ENCODE measurements around the gene HSDL1.
A peak's percentile ranks its signal among the peaks of the same experiment; 100 is the strongest.
"Not testable (repeated sequence)": the region's sequence is repeated elsewhere in the genome, so short reads cannot be mapped to it uniquely, and the experiment has no call there.

HSDL1 gene

GRCh38 chr16:84138824-84139627 is 6.0 kb downstream of the HSDL1 start:
- DNase-seq (ENCODE audit: low read depth in 2 of 2), result peak; percentile 27 to 43

- no peak for DNase-seq (ENCODE audit: low read depth in 2 of 2)
Measured at GRCh38 chr16:84138500-84138823, 6.5 kb downstream of the HSDL1 start.

GRCh38 chr16:84137769-84138357 is 7.1 kb downstream of the HSDL1 start:
- DNase-seq (ENCODE audit: low read depth in 2 of 2), result no peak

- no peak for DNase-seq (ENCODE audit: low read depth in 2 of 2)
Measured at GRCh38 chr16:84137287-84137686, 7.7 kb downstream of the HSDL1 start.

GRCh38 chr16:84136331-84137125 is 8.4 kb downstream of the HSDL1 start:
- no peak for DNase-seq (ENCODE audit: low read depth in 2 of 2)

- no peak for DNase-seq (ENCODE audit: low read depth in 2 of 2)
Measured at GRCh38 chr16:84132527-84133285, 12.3 kb downstream of the HSDL1 start.

GRCh38 chr16:84131117-84131516 is 13.9 kb downstream of the HSDL1 start:
- no peak for DNase-seq (ENCODE audit: low read depth in 2 of 2)

- no peak for DNase-seq (ENCODE audit: low read depth in 2 of 2)
Measured at GRCh38 chr16:84124257-84125073, 20.5 kb downstream of the HSDL1 start.

GRCh38 chr16:84121007-84121406 is 24.0 kb downstream of the HSDL1 start:
- DNase-seq (ENCODE audit: low read depth in 2 of 2), result no peak

GRCh38 chr16:84120023-84120422 is 25.0 kb downstream of the HSDL1 start:
- DNase-seq (ENCODE audit: low read depth in 2 of 2), result no peak

- DNase-seq (ENCODE audit: low read depth in 2 of 2), result no peak
Measured at GRCh38 chr16:84119368-84119767, 25.6 kb downstream of the HSDL1 start.

- not testable (repeated sequence) for DNase-seq (ENCODE audit: low read depth in 2 of 2)
Measured at GRCh38 chr16:84118315-84118714, 26.7 kb downstream of the HSDL1 start.

GRCh38 chr16:84117494-84117843 is 27.5 kb downstream of the HSDL1 start:
- DNase-seq (ENCODE audit: low read depth in 2 of 2), result peak in 1 of 2 donors; percentile 10

- peak; percentile 99 for DNase-seq (ENCODE audit: low read depth in 2 of 2)
Measured at GRCh38 chr16:84116720-84117493, 28.1 kb downstream of the HSDL1 start, which contains the start of gene MBTPS1. Gene MBTPS1 (minus strand): TSS chr16:84116942. CDS start chr16:84101783, 15,159 bp downstream.

GRCh38 chr16:84115919-84116719 is 28.9 kb downstream of the HSDL1 start:
- no peak for DNase-seq (ENCODE audit: low read depth in 2 of 2)

- DNase-seq (ENCODE audit: low read depth in 2 of 2), result peak in 1 of 2 donors; percentile 30
Measured at GRCh38 chr16:84111949-84112348, 33.0 kb downstream of the HSDL1 start.

GRCh38 chr16:84111525-84111924 is 33.5 kb downstream of the HSDL1 start:
- no peak for DNase-seq (ENCODE audit: low read depth in 2 of 2)

- no peak for DNase-seq (ENCODE audit: low read depth in 2 of 2)
Measured at GRCh38 chr16:84110527-84110926, 34.5 kb downstream of the HSDL1 start.

- DNase-seq (ENCODE audit: low read depth in 2 of 2), result no peak
Measured at GRCh38 chr16:84109598-84110335, 35.2 kb downstream of the HSDL1 start.

All from stimulated activated CD8-positive, alpha-beta memory T cell treated with anti-CD3 and anti-CD28 coated beads, Interleukin-15, amount 100 ng/mL, for 48 hours (primary cell).